ENCODE data around the gene ACOT12.

- TF ChIP-seq POLR2A (IDR thresholded peaks at IDR 0.05) (no peak), CTCF (IDR thresholded peaks at IDR 0.05) (no peak)
Observed at GRCh38 chr5:81335946-81336345, 58.0 kb downstream of the ACOT12 start.

All from Peyer's patch (tissue), 4 donors.